ENCODE results near the gene THSD4.

DNA sequence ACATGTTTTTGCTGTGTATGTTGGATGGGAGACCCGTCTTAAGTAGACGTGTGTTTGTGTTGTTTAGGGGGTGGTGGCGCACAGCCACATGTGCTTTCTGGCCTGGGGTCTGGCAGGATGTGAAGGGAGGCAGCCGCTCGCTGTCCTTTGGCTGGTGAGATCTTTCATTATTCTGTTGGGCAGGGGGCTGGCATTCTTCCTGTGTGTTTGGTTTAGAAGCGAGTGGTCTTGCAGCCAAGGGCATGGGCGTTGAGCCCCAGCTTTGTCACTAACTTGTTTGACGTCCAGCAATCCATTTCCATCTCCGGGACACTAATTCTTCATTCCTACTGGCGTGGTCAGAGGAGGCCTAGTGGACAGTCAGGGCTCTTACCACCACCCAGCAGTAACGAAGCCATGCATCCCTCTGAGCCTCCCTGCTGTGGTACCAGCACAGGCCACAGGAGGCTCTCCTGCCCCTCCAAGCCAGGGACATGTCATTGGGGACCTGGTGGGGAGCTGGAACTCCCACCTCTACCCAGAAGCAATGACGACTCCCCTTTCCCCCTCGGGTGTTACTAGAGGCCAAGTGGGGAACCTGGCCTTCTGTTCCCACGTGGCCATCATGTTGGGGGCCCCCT is 10.7 kb downstream of the THSD4 start:
- TF ChIP-seq, protein P1, sequence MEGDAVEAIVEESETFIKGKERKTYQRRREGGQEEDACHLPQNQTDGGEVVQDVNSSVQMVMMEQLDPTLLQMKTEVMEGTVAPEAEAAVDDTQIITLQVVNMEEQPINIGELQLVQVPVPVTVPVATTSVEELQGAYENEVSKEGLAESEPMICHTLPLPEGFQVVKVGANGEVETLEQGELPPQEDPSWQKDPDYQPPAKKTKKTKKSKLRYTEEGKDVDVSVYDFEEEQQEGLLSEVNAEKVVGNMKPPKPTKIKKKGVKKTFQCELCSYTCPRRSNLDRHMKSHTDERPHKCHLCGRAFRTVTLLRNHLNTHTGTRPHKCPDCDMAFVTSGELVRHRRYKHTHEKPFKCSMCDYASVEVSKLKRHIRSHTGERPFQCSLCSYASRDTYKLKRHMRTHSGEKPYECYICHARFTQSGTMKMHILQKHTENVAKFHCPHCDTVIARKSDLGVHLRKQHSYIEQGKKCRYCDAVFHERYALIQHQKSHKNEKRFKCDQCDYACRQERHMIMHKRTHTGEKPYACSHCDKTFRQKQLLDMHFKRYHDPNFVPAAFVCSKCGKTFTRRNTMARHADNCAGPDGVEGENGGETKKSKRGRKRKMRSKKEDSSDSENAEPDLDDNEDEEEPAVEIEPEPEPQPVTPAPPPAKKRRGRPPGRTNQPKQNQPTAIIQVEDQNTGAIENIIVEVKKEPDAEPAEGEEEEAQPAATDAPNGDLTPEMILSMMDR (IDR thresholded peaks at IDR 0.05; ENCODE audit: low read depth, low read length, poor library complexity, severe bottlenecking), result no peak
- TF ChIP-seq EZH2phosphoT487 (IDR thresholded peaks at IDR 0.05; ENCODE audit: borderline replicate concordance, low read length), result no peak
